Endothelial cell of umbilical vein (primary cell): ENCODE results near the gene SLC26A11. TPM values are rescaled to one million over a fixed set of nuclear protein-coding genes. Genes with fewer than 3 reads are reported as not detected.

ENCODE experiments used
- BruUV-seq: library from RNA; stranded (reverse); fragments of 400-500 nt; replicated peaks from 2 replicates; lab custom pipeline; 2021; lab: Mats Ljungman, UMichigan
- CTCF ChIA-PET: fragments of 300-600, 350-600 bp; sonication (Branson Sonifier 250); formaldehyde crosslinking; loops from one replicate; lab custom pipeline; 2021; ENCODE audit warnings: antibody characterized with exemption, inconsistent platforms; lab: Charles Lee
- POLR2A ChIA-PET: fragments of 300-600, 350-600 bp; sonication (Branson Sonifier 250); formaldehyde crosslinking; loops from one replicate; lab custom pipeline; 2021; ENCODE audit warnings: antibody characterized with exemption, inconsistent platforms; lab: Charles Lee
- DNase-seq: peaks from one replicate; pipeline ENCODE4 v3.0.0-alpha.2; 2011; ENCODE audit warnings: low read depth, low spot score
- FAIRE-seq: peaks from 2 replicates; lab custom pipeline; 2011; peaks lifted over from hg19 to GRCh38; lab: Jason Lieb, UNC
- H2AFZ ChIP-seq: 2 replicates; pipeline ENCODE4 v1.6.0; 2012; ENCODE audit warnings: low read depth, low read length, control low read depth, inconsistent platforms
- H3K27ac ChIP-seq: 2 replicates; pipeline ENCODE4 v1.5.1; 2011; ENCODE audit warnings: low read depth, mild to moderate bottlenecking, control low read depth, low read length, moderate library complexity; ENCODE audit not compliant: insufficient read depth
- H3K27me3 ChIP-seq, 2 experiments: 2 replicates each; pipeline versions ENCODE4 v1.6.0 to v1.6.1; 2011; ENCODE audit warnings: low read length in 2 of 2, mixed read lengths in 1 of 2; ENCODE audit not compliant: control insufficient read depth in 2 of 2, insufficient read depth in 2 of 2
- H3K36me3 ChIP-seq, 2 experiments: 2 replicates in 1 of 2; 3 replicates in 1 of 2; pipeline ENCODE4 v1.5.1; 2011; ENCODE audit warnings: low read length in 2 of 2, mild to moderate bottlenecking in 1 of 2, moderate library complexity in 1 of 2; ENCODE audit not compliant: control insufficient read depth in 2 of 2, insufficient read depth in 2 of 2; ENCODE audit errors: extremely low read depth in 1 of 2
- H3K4me1 ChIP-seq: 3 replicates; pipeline ENCODE4 v1.5.1; 2011; ENCODE audit warnings: mild to moderate bottlenecking, low read length; ENCODE audit not compliant: control insufficient read depth, insufficient read depth; ENCODE audit errors: extremely low read depth
- H3K4me2 ChIP-seq: 2 replicates; pipeline ENCODE4 v1.6.1; 2011; ENCODE audit warnings: low read length, control low read depth, mixed read lengths; ENCODE audit not compliant: insufficient read depth
- H3K4me3 ChIP-seq, 3 experiments: fragments of 200-600 bp in 1 of 3; sonication (generic), shearing (Covaris generic) in 1 of 3; replicated peaks in 1 of 3; 2 replicates each; pipeline ENCODE4 v1.5.1; 2011 to 2016; ENCODE audit warnings: control low read depth in 3 of 3, low read length in 3 of 3, mild to moderate bottlenecking in 2 of 3, inconsistent platforms in 1 of 3, low read depth in 1 of 3, moderate library complexity in 1 of 3; ENCODE audit not compliant: insufficient read depth in 1 of 3
- H3K79me2 ChIP-seq: 2 replicates; pipeline ENCODE4 v1.6.0; 2012; ENCODE audit warnings: low read length, inconsistent platforms; ENCODE audit not compliant: control insufficient read depth, insufficient read depth
- H3K9ac ChIP-seq: replicated peaks from 2 replicates; pipeline ENCODE3; 2011; ENCODE audit warnings: low read length, control low read depth; ENCODE audit not compliant: insufficient read depth; ENCODE audit errors: extremely low read depth
- H3K9me1 ChIP-seq: replicated peaks from 3 replicates; pipeline ENCODE4 v1.6.0; 2011; ENCODE audit warnings: mild to moderate bottlenecking, low read length; ENCODE audit not compliant: control insufficient read depth, insufficient read depth; ENCODE audit errors: extremely low read depth
- H3K9me3 ChIP-seq: replicated peaks from 2 replicates; pipeline ENCODE4 v1.5.1; 2012; ENCODE audit warnings: low read length, inconsistent platforms; ENCODE audit not compliant: control insufficient read depth, insufficient read depth
- H4K20me1 ChIP-seq: replicated peaks from 2 replicates; pipeline ENCODE3; 2011; ENCODE audit warnings: mild to moderate bottlenecking, low read length; ENCODE audit not compliant: control insufficient read depth, insufficient read depth; ENCODE audit errors: extremely low read depth
- EZH2 ChIP-seq: IDR thresholded peaks from 2 replicates; pipeline ENCODE4 v1.6.1; 2012; ENCODE audit warnings: borderline replicate concordance, low read depth, mild to moderate bottlenecking, moderate library complexity, low read length, inconsistent platforms; ENCODE audit not compliant: severe bottlenecking
- JUN ChIP-seq: IDR thresholded peaks from 2 replicates; pipeline ENCODE4 v1.6.1; 2011; ENCODE audit warnings: borderline replicate concordance, low read depth; ENCODE audit not compliant: insufficient read length, insufficient read depth
- POLR2AphosphoS5 ChIP-seq: IDR thresholded peaks from 2 replicates; pipeline ENCODE4 v1.6.1; 2012; ENCODE audit warnings: low read depth, mild to moderate bottlenecking, control low read depth, low read length, moderate library complexity; ENCODE audit not compliant: insufficient read depth
- dilution Hi-C: fragments of 300-500 bp; cut with MboI; formaldehyde crosslinking; loops from one replicate; pipeline ENCODE4 v1.15.0; 2019; ENCODE audit warnings: low sequenced_read_pairs; ENCODE audit not compliant: extremely low pct_ligation_motif_present
- intact Hi-C: fragments of 100-400 bp; cut with micrococcal nuclease; formaldehyde crosslinking; loops from one replicate; pipeline ENCODE4 v1.10.0; 2022
- polyA plus RNA-seq, 4 experiments: library from polyadenylated mRNA; depleted of rRNA in 3 of 4; stranded (reverse) in 3 of 4; unstranded in 1 of 4; fragments of >200 nt; gene quantifications; 2 replicates each; pipeline versions ENCODE4 v1.2.1 to v1.2.3, GENCODE V29; 2011 to 2012; ENCODE audit warnings: missing spikeins in 1 of 4
- total RNA-seq: library from RNA; stranded (reverse); gene quantifications from 2 replicates; pipeline ENCODE4 v1.2.3, GENCODE V29; 2021
- TF ChIP-seq, protein P1 (sequence below): IDR thresholded peaks from 2 replicates; pipeline ENCODE4 v1.6.1; 2011; ENCODE audit not compliant: insufficient read depth, insufficient read length

SLC26A11 gene
- total and polyA plus RNA-seq, 2 donors (not counting 3 experiments of a cell fraction or from before 2014, with no cell fraction given): 25.2 to 33.0 TPM

- intact Hi-C loops (loop anchor here (5.0 kb wide), 2 partner anchors 64 to 114 kb away; partner anchors contain the start of gene EIF4A3), dilution Hi-C loops (no loop called here)
- peaks cover 33% of the 10 kb centered on the region for H3K4me1 ChIP-seq
- H3K9me3 ChIP-seq: no peaks in the 10 kb centered on the region
- ChIA-PET POLR2A (no interaction called here), CTCF (interaction anchor here (1.7 kb wide), 1 partner anchor 66 kb away, joined by 6 read pairs; no protein-coding TSS in a partner anchor)
- peaks cover 22% of the 10 kb centered on the region for H3K79me2 ChIP-seq
- FAIRE-seq (peak; percentile 63), DNase-seq (peak; percentile 60)
- BruUV-seq: TSS peak; percentile 26
- peak overlapping the region; percentile 48 for H3K27ac ChIP-seq
- peak overlapping the region; percentile 52 for H3K4me2 ChIP-seq
- H3K9ac ChIP-seq: peak overlapping the region; percentile 76
- no peaks in the 10 kb centered on the region for H4K20me1 ChIP-seq
- H3K9me1 ChIP-seq: no peaks in the 10 kb centered on the region
- peaks cover 2% of the 10 kb centered on the region in 2 experiments for H3K36me3 ChIP-seq
- no peaks in the 10 kb centered on the region for H3K27me3 ChIP-seq
- peak overlapping the region; percentile 45 to 77 (median 60) for H3K4me3 ChIP-seq
- no peak overlapping the region for H2AFZ ChIP-seq
- TF ChIP-seq, protein P1, sequence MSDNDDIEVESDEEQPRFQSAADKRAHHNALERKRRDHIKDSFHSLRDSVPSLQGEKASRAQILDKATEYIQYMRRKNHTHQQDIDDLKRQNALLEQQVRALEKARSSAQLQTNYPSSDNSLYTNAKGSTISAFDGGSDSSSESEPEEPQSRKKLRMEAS: no peak
- peak; percentile 10 for TF ChIP-seq POLR2AphosphoS5
- no peak for TF ChIP-seq EZH2
Observed at GRCh38 chr17:80261159-80261894, 41.1 kb downstream of the SLC26A11 start.

GRCh38 chr17:80261895-80262279 lies 41.7 kb downstream of the SLC26A11 start:
- H3K9ac ChIP-seq: peak overlapping the region; percentile 76
- peak; percentile 2 for TF ChIP-seq POLR2AphosphoS5
- no peak for TF ChIP-seq JUN
- intact Hi-C loops: loop anchor here (2.0 to 5.0 kb wide), 3 partner anchors 17 to 115 kb away; partner anchors contain the start of gene EIF4A3
- DNase-seq: no peak
- H3K79me2 ChIP-seq: peaks cover 22% of the 10 kb centered on the region
- H3K27me3 ChIP-seq: no peaks in the 10 kb centered on the region
- H3K4me3 ChIP-seq: peak overlapping the region; percentile 45 to 77 (median 60)
- POLR2A ChIA-PET: no interaction called here
- H4K20me1 ChIP-seq: no peaks in the 10 kb centered on the region
- peaks cover 2% of the 10 kb centered on the region in 2 experiments for H3K36me3 ChIP-seq
- H3K4me2 ChIP-seq: peak overlapping the region; percentile 52
- dilution Hi-C loops: no loop called here
- H3K9me1 ChIP-seq: no peaks in the 10 kb centered on the region
- no peaks in the 10 kb centered on the region for H3K9me3 ChIP-seq
- CTCF ChIA-PET: interaction anchor here (1.7 kb wide), 1 partner anchor 67 kb away, joined by 6 read pairs; no protein-coding TSS in a partner anchor
- H3K27ac ChIP-seq: peak overlapping the region; percentile 48
- H2AFZ ChIP-seq: no peak overlapping the region
- FAIRE-seq: no peak
- no TSS peak for BruUV-seq
- peaks cover 33% of the 10 kb centered on the region for H3K4me1 ChIP-seq
